HUES6 (cell line): Measurements from ENCODE around the gene CCZ1.
"Not testable (repeated sequence)": the region's sequence is repeated elsewhere in the genome, so short reads cannot be mapped to it uniquely, and the experiment has no call there.

ENCODE experiments used
- H3K27ac ChIP-seq: 2 replicates; pipeline ENCODE4 v1.7.0; 2013; ENCODE audit warnings: low read depth, mild to moderate bottlenecking, low read length, inconsistent platforms
- H3K27me3 ChIP-seq: 2 replicates; pipeline ENCODE4 v1.6.1; 2013; ENCODE audit warnings: low read length; ENCODE audit not compliant: control insufficient read depth, insufficient read depth
- H3K36me3 ChIP-seq: 2 replicates; pipeline ENCODE4 v1.6.1; 2013; ENCODE audit warnings: low read length; ENCODE audit not compliant: control insufficient read depth, insufficient read depth
- H3K4me1 ChIP-seq: 2 replicates; pipeline ENCODE4 v1.6.1; 2013; ENCODE audit warnings: low read length; ENCODE audit not compliant: control insufficient read depth, insufficient read depth
- H3K4me3 ChIP-seq: 2 replicates; pipeline ENCODE4 v1.5.1; 2013; ENCODE audit warnings: low read depth, low read length
- H3K9ac ChIP-seq: one replicate; pipeline ENCODE4 v1.6.1; 2013; ENCODE audit warnings: mild to moderate bottlenecking, low read length
- H3K9me3 ChIP-seq: 2 replicates; pipeline ENCODE4 v1.6.1; 2013; ENCODE audit warnings: low read depth, low read length; ENCODE audit not compliant: control insufficient read depth, insufficient read depth

CCZ1 gene

GRCh38 chr7:5916529-5916928 lies 18.0 kb downstream of the CCZ1 start:
- H3K4me3 ChIP-seq, H3K27ac ChIP-seq, H3K4me1 ChIP-seq, H3K9me3 ChIP-seq, H3K9ac ChIP-seq, H3K36me3 ChIP-seq, H3K27me3 ChIP-seq: not testable (repeated sequence)

- H3K27ac ChIP-seq, H3K36me3 ChIP-seq, H3K4me3 ChIP-seq, H3K9me3 ChIP-seq, H3K9ac ChIP-seq, H3K4me1 ChIP-seq, H3K27me3 ChIP-seq: not testable (repeated sequence)
Measured at GRCh38 chr7:5924180-5924579, 25.6 kb downstream of the CCZ1 start.

- H3K27ac ChIP-seq, H3K27me3 ChIP-seq, H3K4me1 ChIP-seq, H3K4me3 ChIP-seq, H3K36me3 ChIP-seq, H3K9me3 ChIP-seq, H3K9ac ChIP-seq: not testable (repeated sequence)
Measured at GRCh38 chr7:5924630-5925029, 26.1 kb downstream of the CCZ1 start.

- not testable (repeated sequence) for H3K4me3 ChIP-seq, H3K9ac ChIP-seq, H3K27me3 ChIP-seq, H3K36me3 ChIP-seq, H3K9me3 ChIP-seq, H3K4me1 ChIP-seq, H3K27ac ChIP-seq
Measured at GRCh38 chr7:5926263-5926870, 27.8 kb downstream of the CCZ1 start.

GRCh38 chr7:5930290-5930689 lies 31.8 kb downstream of the CCZ1 start:
- not testable (repeated sequence) for H3K4me1 ChIP-seq, H3K36me3 ChIP-seq, H3K27me3 ChIP-seq, H3K4me3 ChIP-seq, H3K27ac ChIP-seq, H3K9ac ChIP-seq, H3K9me3 ChIP-seq

GRCh38 chr7:5931250-5931649 lies 32.7 kb downstream of the CCZ1 start:
- H3K27me3 ChIP-seq, H3K27ac ChIP-seq: not testable (repeated sequence)

GRCh38 chr7:5931905-5932644 lies 33.5 kb downstream of the CCZ1 start:
- not testable (repeated sequence) for H3K9ac ChIP-seq, H3K9me3 ChIP-seq, H3K27ac ChIP-seq, H3K4me1 ChIP-seq, H3K27me3 ChIP-seq, H3K4me3 ChIP-seq, H3K36me3 ChIP-seq

More at GRCh38 chr7:5931250-5931649, 32.7 kb downstream of the CCZ1 start:
- H3K9me3 ChIP-seq, H3K4me3 ChIP-seq, H3K4me1 ChIP-seq, H3K36me3 ChIP-seq, H3K9ac ChIP-seq: not testable (repeated sequence)

GRCh38 chr7:5934945-5935450 lies 36.5 kb downstream of the CCZ1 start:
- not testable (repeated sequence) for H3K27me3 ChIP-seq, H3K4me3 ChIP-seq, H3K9ac ChIP-seq, H3K36me3 ChIP-seq, H3K4me1 ChIP-seq, H3K9me3 ChIP-seq, H3K27ac ChIP-seq

- H3K27me3 ChIP-seq, H3K9me3 ChIP-seq, H3K9ac ChIP-seq: not testable (repeated sequence)
Measured at GRCh38 chr7:5963205-5963604, 64.7 kb downstream of the CCZ1 start.

GRCh38 chr7:5963810-5964209 lies 65.3 kb downstream of the CCZ1 start:
- not testable (repeated sequence) for H3K27me3 ChIP-seq, H3K4me3 ChIP-seq, H3K9me3 ChIP-seq, H3K4me1 ChIP-seq, H3K9ac ChIP-seq, H3K36me3 ChIP-seq, H3K27ac ChIP-seq

More at GRCh38 chr7:5963205-5963604, 64.7 kb downstream of the CCZ1 start:
- not testable (repeated sequence) for H3K27ac ChIP-seq, H3K4me1 ChIP-seq, H3K4me3 ChIP-seq, H3K36me3 ChIP-seq

- not testable (repeated sequence) for H3K9ac ChIP-seq, H3K36me3 ChIP-seq, H3K27ac ChIP-seq, H3K27me3 ChIP-seq, H3K9me3 ChIP-seq, H3K4me1 ChIP-seq
- H3K4me3 ChIP-seq: peak within 1 kb of the TSS; percentile 39
Measured at GRCh38 chr7:5970347-5970911, 71.9 kb downstream of the CCZ1 start, which contains the start of gene RSPH10B. RSPH10B (minus strand) TSS chr7:5970689; CDS start chr7:5967116, 3,573 bp downstream.
